OCI-LY7 (cell line): ENCODE data around the gene RAET1E. TPM values are rescaled to one million over a fixed set of nuclear protein-coding genes. Genes with fewer than 3 reads are reported as not detected.

ENCODE experiments used
- BruUV-seq: library from RNA; stranded (reverse); fragments of 400-500 nt; replicated peaks from 2 replicates; lab custom pipeline; 2021; lab: Mats Ljungman, UMichigan
- CTCF ChIA-PET: fragments of 300-600 bp; sonication (Branson Sonifier 250); formaldehyde crosslinking; loops from one replicate; lab custom pipeline; 2022; ENCODE audit warnings: antibody characterized with exemption; ENCODE audit not compliant: unreplicated experiment; lab: Charles Lee
- POLR2A ChIA-PET: fragments of 300-600 bp; sonication (Branson Sonifier 250); formaldehyde crosslinking; loops from one replicate; lab custom pipeline; 2022; ENCODE audit warnings: antibody characterized with exemption; lab: Charles Lee
- DNase-seq: peaks from one replicate; pipeline ENCODE4 v3.0.0-alpha.2; 2015; ENCODE audit warnings: low spot score
- H2AFZ ChIP-seq: fragments of 200-600 bp; sonication (generic), shearing (Covaris generic); 2 replicates; pipeline ENCODE4 v1.6.1; 2014; ENCODE audit warnings: mild to moderate bottlenecking, antibody characterized with exemption, low read length, moderate library complexity
- H3K27ac ChIP-seq: fragments of 200-600 bp; sonication (generic); 2 replicates; pipeline ENCODE4 v1.5.1; 2014; ENCODE audit warnings: mixed run types, low read depth, mild to moderate bottlenecking, moderate library complexity, low read length, inconsistent platforms; ENCODE audit not compliant: poor library complexity, severe bottlenecking
- H3K36me3 ChIP-seq: fragments of 200-600 bp; sonication (generic); 2 replicates; pipeline ENCODE4 v1.6.1; 2014; ENCODE audit warnings: mild to moderate bottlenecking, antibody characterized with exemption, low read length, moderate library complexity, mixed read lengths; ENCODE audit not compliant: insufficient read depth
- H3K4me1 ChIP-seq: fragments of 200-600 bp; sonication (generic); 2 replicates; pipeline ENCODE4 v1.5.1; 2014; ENCODE audit warnings: mild to moderate bottlenecking, low read length; ENCODE audit not compliant: insufficient read depth, poor library complexity, severe bottlenecking
- H3K4me2 ChIP-seq: fragments of 200-600 bp; sonication (generic); 2 replicates; pipeline ENCODE4 v1.6.1; 2014; ENCODE audit warnings: mild to moderate bottlenecking, low read length
- H3K4me3 ChIP-seq: fragments of 200-600 bp; sonication (generic); 2 replicates; pipeline ENCODE4 v1.5.1; 2014; ENCODE audit warnings: mild to moderate bottlenecking, low read depth, low read length; ENCODE audit not compliant: poor library complexity, severe bottlenecking
- H3K79me2 ChIP-seq: fragments of 200-600 bp; sonication (generic); 2 replicates; pipeline ENCODE4 v1.6.1; 2016; ENCODE audit warnings: low read depth, mild to moderate bottlenecking, low read length, moderate library complexity, mixed read lengths; ENCODE audit not compliant: insufficient read depth
- H3K9me2 ChIP-seq: fragments of 200-600 bp; sonication (generic); 2 replicates; pipeline ENCODE4 v1.6.1; 2016; ENCODE audit warnings: mild to moderate bottlenecking, low read length, mixed read lengths; ENCODE audit not compliant: insufficient read depth
- H3K9me3 ChIP-seq: fragments of 200-600 bp; sonication (generic); 2 replicates; pipeline ENCODE4 v1.6.1; 2014; ENCODE audit warnings: mild to moderate bottlenecking, mixed run types, low read length, mixed read lengths
- H4K20me1 ChIP-seq: fragments of 200-600 bp; sonication (generic); 2 replicates; pipeline ENCODE4 v1.6.1; 2014; ENCODE audit warnings: mild to moderate bottlenecking, antibody characterized with exemption, low read length, moderate library complexity, mixed read lengths; ENCODE audit not compliant: insufficient read depth
- EZH2phosphoT487 ChIP-seq: fragments of 200-600 bp; sonication (generic); IDR thresholded peaks from 2 replicates; pipeline ENCODE4 v1.6.1; 2018; ENCODE audit warnings: low read depth, borderline replicate concordance, mild to moderate bottlenecking, mixed run types, antibody characterized with exemption, low read length, moderate library complexity, mixed read lengths
- intact Hi-C: fragments of 100-400 bp; cut with micrococcal nuclease; formaldehyde crosslinking; loops from one replicate; pipeline ENCODE4 v1.10.0; 2022; ENCODE audit not compliant: unreplicated experiment
- total RNA-seq, 2 experiments: library from RNA; depleted of rRNA in 1 of 2; stranded (reverse); fragments of >200 nt in 1 of 2; shearing (Covaris generic) in 1 of 2; gene quantifications; 2 replicates each; pipeline ENCODE4 v1.2.3, GENCODE V29; 2014 to 2022
- TF ChIP-seq, protein P1 (sequence below): fragments of 200-600 bp; sonication (generic); conservative IDR thresholded peaks from 2 replicates; pipeline ENCODE4 v1.5.1; 2014; ENCODE audit warnings: mild to moderate bottlenecking, antibody characterized with exemption, low read length, moderate library complexity, mixed read lengths

Gene RAET1E
- total RNA-seq, 2 experiments from 2014 or later, result not detected

DNA sequence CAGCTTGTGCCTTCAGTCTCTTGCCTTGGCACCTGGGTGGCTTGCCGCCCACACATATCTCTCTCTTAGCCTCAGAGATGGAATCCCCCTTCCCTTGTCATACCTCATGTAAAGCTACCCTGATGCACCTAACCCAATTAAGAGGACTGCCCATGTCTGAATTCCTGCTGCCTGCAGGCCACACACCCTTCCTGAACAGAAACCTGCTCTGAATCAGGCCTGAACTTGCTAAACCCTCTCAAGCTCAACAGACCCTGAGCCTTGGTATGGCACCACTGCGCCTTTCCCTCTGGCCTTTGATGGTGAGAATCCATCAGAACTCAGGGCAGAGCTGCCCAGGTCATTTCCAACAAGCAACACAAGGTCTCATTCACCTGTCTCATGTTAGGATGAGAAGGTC is 19.8 kb upstream of the RAET1E start:
- ChIA-PET CTCF (no interaction called here), POLR2A (no interaction called here)
- Histone ChIP-seq H3K9me3 (no peaks in the 10 kb centered on the region), H3K36me3 (no peaks in the 10 kb centered on the region), H4K20me1 (no peaks in the 10 kb centered on the region), H3K9me2 (no peaks in the 10 kb centered on the region), H2AFZ (no peak overlapping the region), H3K4me2 (no peak overlapping the region), H3K4me3 (no peak overlapping the region), H3K79me2 (no peaks in the 10 kb centered on the region), H3K4me1 (no peaks in the 10 kb centered on the region), H3K27ac (no peak overlapping the region)
- intact Hi-C loops, result no loop called here
- no peak for DNase-seq
- TF ChIP-seq, protein P1, sequence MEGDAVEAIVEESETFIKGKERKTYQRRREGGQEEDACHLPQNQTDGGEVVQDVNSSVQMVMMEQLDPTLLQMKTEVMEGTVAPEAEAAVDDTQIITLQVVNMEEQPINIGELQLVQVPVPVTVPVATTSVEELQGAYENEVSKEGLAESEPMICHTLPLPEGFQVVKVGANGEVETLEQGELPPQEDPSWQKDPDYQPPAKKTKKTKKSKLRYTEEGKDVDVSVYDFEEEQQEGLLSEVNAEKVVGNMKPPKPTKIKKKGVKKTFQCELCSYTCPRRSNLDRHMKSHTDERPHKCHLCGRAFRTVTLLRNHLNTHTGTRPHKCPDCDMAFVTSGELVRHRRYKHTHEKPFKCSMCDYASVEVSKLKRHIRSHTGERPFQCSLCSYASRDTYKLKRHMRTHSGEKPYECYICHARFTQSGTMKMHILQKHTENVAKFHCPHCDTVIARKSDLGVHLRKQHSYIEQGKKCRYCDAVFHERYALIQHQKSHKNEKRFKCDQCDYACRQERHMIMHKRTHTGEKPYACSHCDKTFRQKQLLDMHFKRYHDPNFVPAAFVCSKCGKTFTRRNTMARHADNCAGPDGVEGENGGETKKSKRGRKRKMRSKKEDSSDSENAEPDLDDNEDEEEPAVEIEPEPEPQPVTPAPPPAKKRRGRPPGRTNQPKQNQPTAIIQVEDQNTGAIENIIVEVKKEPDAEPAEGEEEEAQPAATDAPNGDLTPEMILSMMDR, result no peak
- TF ChIP-seq EZH2phosphoT487, result no peak
- BruUV-seq, result no TSS peak

DNA sequence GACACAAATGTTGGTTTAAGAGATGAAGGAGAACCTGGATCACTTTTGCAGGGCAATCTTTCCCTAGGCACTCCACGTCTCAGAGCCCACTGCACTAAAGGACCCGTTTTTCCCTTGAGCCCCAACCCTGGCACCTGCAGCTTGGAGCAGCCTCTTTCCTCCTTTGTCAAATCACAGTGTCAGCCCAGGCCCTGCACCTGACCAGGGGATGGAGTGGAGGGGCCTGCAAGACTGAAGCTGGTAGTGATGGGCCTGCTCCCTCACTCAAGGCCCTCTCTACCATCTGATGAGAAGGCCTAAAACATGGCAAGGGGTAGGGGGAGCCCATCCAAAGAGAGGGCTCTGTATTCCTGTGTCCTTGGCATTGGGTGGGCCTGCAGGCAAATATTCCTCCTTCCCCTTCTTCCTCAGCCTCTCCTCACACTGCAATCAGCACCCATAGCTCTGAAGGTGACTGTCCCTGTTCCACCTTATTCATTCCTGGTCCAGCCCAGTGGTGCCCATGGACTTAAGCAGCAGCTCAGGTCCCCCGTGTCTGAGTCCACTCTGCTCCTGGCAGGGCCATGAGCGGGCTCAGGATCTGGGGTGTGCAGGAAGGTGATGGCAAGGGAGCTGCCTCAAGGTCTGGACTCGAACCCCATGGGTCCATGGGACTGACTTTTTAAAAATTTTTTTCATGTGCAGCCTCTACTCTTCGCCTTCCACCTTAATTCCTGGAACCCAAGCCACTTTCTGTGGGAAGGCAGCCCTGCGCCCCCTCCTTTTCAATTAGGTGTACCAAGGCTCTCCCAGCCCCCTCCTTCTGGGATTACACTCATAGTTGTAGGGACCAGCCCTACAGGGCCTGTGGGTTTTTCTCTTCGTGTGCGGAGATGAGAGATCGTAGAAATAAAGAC is 18.3 kb upstream of the RAET1E start:
- Histone ChIP-seq H2AFZ (no peak overlapping the region), H3K4me2 (no peak overlapping the region), H3K27ac (no peak overlapping the region), H3K9me2 (no peaks in the 10 kb centered on the region), H3K36me3 (no peaks in the 10 kb centered on the region), H3K9me3 (no peaks in the 10 kb centered on the region), H4K20me1 (no peaks in the 10 kb centered on the region), H3K79me2 (no peaks in the 10 kb centered on the region), H3K4me1 (no peaks in the 10 kb centered on the region), H3K4me3 (no peak overlapping the region)
- intact Hi-C loops, result no loop called here
- ChIA-PET POLR2A (no interaction called here), CTCF (no interaction called here)
- DNase-seq, result no peak
- no TSS peak for BruUV-seq
- TF ChIP-seq, protein P1, result no peak
- TF ChIP-seq EZH2phosphoT487, result no peak
